Fibroblast of skin of left quadriceps (primary cell): ENCODE measurements around the gene LEMD3.
A peak's percentile ranks its signal among the peaks of the same experiment; 100 is the strongest.

Experiments
- DNase-seq, 2 experiments: peaks; one replicate each; pipeline ENCODE4 v3.0.0-alpha.2; 2013; ENCODE audit warnings: low read depth in 2 of 2

Gene LEMD3

DNA sequence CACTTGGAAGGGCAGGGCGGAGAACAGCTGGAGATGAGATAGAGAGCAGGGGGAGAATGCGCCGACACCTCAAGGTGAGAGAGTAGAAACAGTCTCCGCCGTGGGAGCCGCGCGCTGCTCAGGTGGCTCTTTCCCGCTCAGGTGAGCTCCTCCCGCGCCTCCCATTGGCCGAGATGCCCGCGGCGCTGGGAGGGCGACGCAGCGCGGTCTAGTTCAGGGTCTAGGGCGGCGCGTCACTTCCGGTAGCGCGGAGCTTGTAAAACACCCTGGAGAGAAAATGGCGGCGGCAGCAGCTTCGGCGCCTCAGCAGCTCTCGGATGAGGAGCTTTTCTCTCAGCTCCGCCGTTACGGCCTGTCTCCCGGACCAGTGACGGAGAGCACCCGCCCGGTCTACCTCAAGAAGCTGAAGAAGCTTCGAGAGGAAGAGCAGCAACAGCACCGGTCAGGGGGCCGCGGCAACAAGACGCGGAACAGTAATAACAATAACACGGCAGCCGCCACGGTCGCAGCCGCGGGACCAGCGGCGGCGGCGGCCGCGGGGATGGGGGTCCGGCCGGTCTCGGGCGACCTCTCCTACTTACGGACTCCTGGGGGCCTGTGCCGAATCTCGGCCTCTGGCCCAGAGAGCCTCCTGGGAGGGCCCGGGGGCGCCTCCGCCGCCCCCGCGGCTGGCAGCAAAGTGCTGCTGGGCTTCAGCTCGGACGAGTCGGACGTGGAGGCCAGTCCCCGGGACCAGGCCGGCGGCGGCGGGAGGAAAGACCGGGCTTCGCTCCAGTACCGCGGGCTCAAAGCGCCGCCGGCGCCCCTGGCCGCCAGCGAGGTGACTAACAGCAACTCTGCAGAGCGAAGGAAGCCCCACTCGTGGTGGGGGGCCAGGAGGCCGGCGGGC, at the start of gene LEMD3:
LEMD3 (plus strand) TSS at position 264 of the 889 bp plus-strand sequence; CDS start at position 278, 14 bp downstream.
- peak; percentile 70 to 71 for DNase-seq

- no peak for DNase-seq
Observed at GRCh38 chr12:65121049-65121955, 48.1 kb upstream of the LEMD3 start, which contains the start of gene WIF1. TSS of gene WIF1 (minus strand) at chr12:65121305. CDS start at chr12:65121191, 114 bp downstream.

DNA sequence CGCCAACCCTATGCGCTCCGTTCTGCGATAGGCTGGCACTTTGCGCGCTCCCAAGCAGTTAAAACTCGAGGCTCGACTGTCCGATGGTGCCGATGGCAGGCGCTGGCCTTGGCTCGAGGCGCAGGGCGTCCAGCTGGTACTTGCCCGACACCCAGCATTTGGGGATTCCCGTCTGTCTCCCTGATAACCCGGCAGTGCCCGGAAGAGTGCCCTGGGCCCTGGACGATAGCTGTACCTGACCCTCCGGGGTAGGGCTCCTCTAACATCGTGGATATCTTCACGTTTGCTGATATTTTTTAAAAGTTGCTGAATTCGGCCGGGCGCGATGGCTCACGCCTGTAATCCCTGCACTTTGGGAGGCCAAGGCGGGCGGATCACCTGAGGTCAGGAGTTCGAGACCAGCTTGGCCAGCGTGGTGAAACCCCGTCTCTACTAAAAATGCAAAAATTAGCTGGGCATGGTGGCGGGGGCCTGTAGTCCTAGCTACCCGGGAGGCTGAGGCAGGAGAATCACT, 47.4 kb upstream of the LEMD3 start:
- DNase-seq: no peak

GRCh38 chr12:65122703-65123102, 46.7 kb upstream of the LEMD3 start:
- DNase-seq: no peak

- DNase-seq: peak; percentile 8 to 11
Observed at GRCh38 chr12:65123435-65124063, 45.8 kb upstream of the LEMD3 start.

- DNase-seq: no peak
Observed at GRCh38 chr12:65125247-65125646, 44.1 kb upstream of the LEMD3 start.

DNA sequence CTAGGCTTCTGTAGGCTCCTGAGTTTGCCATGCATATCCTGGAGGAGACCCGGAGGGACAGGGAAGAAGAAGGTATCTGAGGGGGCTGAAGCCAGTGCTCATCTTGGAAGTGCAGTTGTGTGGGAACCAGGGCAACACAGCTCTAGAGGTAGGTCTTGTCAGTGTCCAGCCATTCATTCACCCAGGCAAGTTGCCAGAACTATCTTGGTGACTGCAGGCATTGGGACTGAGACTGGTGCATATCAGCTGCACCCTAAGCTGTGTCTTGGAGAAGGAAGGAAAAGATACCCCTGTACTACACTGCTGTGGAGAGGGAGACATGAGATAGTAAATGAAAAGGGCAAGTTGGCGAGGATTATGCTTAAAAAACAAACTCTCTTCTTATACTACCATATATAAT, 43.4 kb upstream of the LEMD3 start:
- DNase-seq: no peak

- DNase-seq: no peak
Observed at GRCh38 chr12:65126482-65126881, 42.9 kb upstream of the LEMD3 start.

DNA sequence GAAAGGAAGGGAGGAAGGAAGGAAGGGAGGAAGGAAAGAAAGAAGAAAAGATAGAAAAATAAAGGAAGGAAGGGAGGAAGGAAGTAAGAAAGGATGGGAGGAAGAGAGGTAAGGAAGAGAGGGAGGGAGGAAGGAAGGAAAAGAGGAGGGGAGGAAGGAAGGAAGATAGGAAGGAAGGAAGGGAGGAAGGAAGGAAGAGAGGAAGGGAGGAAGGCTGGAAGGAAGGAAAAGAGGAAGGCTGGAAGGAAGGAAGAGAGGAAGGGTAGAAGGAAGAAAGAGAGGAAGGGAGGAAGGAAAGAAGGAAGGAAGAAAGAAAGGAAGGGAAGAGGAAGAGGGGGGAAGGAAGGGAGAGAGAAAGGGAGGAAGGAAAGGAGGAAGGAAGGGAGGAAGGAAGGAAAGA, 35.5 kb upstream of the LEMD3 start:
- no peak for DNase-seq

DNA sequence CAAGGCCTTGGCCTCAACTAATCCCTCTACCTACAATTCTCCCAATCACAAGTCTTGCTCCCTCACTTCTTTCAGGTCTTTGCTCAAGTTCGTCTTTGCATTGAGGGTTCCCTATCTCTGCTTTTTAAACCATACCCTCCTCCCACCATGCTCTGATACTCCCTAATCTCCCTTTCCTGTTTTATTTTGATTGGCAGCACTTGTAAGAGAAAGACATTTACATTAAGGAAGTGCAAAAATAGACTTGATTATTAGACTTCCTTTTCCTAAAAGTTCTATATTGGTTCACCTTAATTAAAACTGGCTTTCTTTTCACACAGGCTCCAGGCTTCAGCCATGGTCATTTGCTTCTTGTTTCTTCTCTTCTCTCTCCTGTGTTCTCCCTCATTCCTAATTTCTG, 30.0 kb upstream of the LEMD3 start:
- no peak for DNase-seq

DNA sequence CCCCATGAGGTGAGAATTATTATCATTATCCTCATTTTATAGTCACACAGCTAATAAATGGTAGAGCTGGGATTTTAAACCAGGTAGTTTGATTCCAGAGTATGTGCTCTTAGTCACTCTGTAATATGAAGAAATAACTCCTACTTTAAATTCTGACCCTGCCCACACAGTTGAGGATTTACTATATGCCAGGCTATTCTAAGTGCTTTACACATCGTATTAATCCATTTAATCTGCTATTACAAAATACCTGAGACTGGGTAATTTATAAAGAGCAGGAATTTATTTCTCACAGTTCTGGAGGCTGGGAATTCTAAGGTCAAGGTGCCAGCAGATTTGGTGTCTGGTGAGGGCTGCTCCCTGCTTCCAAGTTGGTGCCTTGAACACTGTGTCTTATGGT, 28.6 kb upstream of the LEMD3 start:
- DNase-seq: no peak

DNA sequence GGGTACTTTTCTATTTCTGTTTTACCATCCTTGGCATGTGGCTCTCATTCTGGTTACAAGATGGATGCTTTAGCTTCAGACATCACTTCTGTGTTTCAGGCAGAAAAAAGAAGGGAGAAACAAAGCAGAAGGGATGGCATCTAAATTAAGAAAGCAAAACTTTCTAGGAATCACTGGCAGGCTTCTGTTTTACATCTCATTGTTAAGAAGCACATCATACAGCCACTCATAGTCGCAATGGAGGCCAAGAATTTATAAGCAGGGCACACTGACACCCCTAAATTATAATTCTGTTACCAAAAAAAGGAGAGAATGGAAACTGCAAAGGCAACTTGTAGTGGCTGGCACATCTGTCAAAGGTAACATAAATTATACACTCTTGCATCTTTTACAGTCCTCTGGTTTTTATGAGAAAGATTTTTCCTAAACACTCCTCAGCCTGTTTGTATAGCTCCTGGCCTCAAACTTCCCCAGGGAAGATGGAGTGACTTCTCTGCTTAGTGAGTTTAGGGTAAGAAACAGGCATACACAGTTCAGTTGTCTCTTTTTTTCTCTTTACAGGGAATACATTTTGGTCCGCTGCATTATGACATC, 22.0 kb upstream of the LEMD3 start:
- no peak for DNase-seq

GRCh38 chr12:65152012-65152411, 17.4 kb upstream of the LEMD3 start:
- no peak for DNase-seq

DNA sequence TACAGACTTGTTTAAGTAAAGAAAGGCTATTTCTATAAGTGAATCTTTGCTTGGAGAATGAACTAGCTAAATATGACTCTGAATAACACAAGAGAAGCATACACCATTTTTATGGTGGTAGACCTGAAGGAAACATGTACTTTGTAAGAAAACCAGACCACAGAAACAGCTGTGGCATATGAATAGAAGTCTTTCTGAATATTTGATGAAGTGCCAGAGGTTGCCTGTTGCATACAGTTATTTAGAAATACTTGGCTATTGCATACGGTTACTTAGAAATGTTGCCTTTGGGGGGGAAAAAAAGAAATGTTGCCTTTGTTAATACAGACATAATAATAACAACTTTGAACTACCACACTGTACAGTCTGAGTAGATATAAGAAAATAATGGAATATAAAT, 16.8 kb upstream of the LEMD3 start:
- DNase-seq: peak in 1 of 2 experiments; percentile 13

DNA sequence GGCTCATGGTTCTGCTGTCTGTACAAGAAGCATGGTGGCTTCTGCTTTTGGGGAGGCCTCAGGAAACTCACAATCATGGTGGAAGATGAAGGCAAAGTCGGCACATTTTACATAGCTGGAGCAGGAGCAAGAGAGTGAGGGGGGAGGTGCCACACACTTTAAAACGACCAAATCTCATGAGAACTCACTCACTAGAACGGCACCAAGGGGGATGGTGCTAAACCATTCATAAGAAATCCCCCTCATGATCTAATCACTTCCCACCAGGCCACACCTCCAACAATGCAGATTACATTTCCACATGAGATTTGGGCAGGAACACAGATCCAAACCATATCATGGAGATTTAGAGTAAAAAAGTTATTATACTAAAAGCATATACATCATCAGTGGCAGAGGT, 13.6 kb upstream of the LEMD3 start:
- DNase-seq: no peak

GRCh38 chr12:65156366-65156841, 13.0 kb upstream of the LEMD3 start:
- DNase-seq: no peak

GRCh38 chr12:65157091-65157490, 12.3 kb upstream of the LEMD3 start:
- DNase-seq: no peak

DNA sequence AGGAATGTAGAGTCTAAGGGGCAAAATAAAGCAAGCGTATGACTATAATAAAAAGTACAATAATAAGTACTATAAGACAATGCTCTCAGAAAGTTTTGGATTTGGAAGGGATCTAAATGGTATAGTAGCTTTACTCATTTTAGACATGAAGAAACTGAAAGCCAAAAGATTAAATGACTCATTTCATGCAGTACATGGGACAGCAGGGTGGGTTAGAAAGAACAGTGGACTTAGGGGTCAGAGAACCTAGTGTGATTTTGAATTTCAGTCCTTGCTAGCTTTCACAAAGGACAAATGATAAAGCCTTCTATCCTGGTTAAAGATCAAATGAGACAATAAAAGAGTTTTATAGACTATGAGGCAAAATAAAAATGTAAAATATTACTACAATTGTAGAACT, 6.8 kb upstream of the LEMD3 start:
- no peak for DNase-seq

DNA sequence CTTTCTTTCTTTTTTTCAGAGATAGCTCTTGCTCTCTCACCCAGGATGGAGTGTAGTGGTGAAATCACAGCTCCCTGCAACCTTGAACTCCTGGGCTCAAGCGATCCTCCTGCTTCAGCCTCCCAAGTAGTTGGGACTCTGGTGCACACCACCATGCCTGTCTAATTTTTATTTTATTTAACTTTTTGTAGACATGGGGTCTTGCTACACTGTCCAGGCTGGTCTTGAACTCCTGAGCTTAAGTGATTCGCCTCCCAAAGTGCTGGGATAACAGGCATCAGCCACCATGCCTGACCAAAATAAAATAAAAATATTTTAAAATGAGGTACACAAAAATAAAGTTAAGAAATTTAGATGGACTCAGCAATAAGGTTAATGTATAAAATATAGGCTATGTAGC, 5.1 kb upstream of the LEMD3 start:
- no peak for DNase-seq

- no peak for DNase-seq
Observed at GRCh38 chr12:65164774-65165173, 4.6 kb upstream of the LEMD3 start.

DNA sequence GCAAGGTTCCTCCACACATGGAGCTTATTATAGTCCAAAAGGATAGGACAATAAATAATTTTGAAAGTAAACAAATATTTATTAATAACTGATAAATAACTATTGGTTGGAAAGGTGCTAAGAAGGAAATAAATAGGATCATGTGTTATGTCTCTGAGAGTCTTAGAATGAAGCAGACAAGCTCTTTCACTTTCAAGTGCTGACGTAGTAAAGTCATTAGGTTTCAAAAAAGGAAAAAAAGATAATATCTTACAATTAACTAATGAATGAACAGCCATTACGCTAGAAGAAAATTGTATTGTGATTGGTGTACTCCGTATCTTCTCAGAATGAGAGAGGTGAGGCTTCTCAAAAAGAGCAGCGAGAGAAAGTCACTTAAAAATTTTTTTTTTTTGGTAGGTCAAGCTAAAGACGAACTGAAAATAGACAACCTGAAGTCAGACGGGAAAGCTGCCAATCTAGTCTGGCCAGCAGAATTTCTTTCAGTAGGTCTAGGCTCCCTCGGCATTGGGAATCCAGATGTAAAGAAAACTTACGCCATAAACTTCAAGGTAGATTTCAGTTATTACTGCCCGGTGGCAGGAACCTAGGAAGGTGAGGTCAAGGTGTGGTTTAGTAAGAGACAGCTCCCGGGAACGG, 583 bp upstream of the LEMD3 start:
- no peak for DNase-seq
